ENCODE measurements around the gene LGALS3BP. TPM values are rescaled to one million over a fixed set of nuclear protein-coding genes. Genes with fewer than 3 reads are reported as not detected.

LGALS3BP gene
- total RNA-seq, 1 donor from 2014 or later: 1.3 TPM

- Mint-ChIP-seq H3K4me1 (peaks cover 18% of the 10 kb centered on the region), H3K4me3 (no peak overlapping the region), H3K27me3 (peaks cover 8% of the 10 kb centered on the region), H3K36me3 (ENCODE audit: low read depth) (peaks cover 52% of the 10 kb centered on the region), H3K9me3 (no peaks in the 10 kb centered on the region), H3K27ac (no peak overlapping the region)
- ChIA-PET CTCF (no interaction called here), POLR2A (interaction anchor here (0.6 kb wide), 1 partner anchor 19 kb away, joined by 3 read pairs; the partner anchor contains the start of gene CANT1)
- DNase-seq: no peak
- intact Hi-C loops (cut with micrococcal nuclease): no loop called here
- no peak for ATAC-seq (ENCODE audit: low read depth)
- no peak for TF ChIP-seq CTCF (IDR thresholded peaks at IDR 0.05)
Measured at GRCh38 chr17:78990349-78991016, 10.8 kb upstream of the LGALS3BP start.

- peaks cover 8% of the 10 kb centered on the region for H3K27me3 Mint-ChIP-seq
- intact Hi-C loops (cut with micrococcal nuclease): no loop called here
- no peaks in the 10 kb centered on the region for H3K9me3 Mint-ChIP-seq
- H3K36me3 Mint-ChIP-seq (ENCODE audit: low read depth): peaks cover 34% of the 10 kb centered on the region
- ChIA-PET CTCF (no interaction called here), POLR2A (no interaction called here)
- H3K27ac Mint-ChIP-seq: no peak overlapping the region
- TF ChIP-seq CTCF (IDR thresholded peaks at IDR 0.05): no peak
- no peak overlapping the region for H3K4me3 Mint-ChIP-seq
- DNase-seq (no peak), ATAC-seq (ENCODE audit: low read depth) (no peak)
- peaks cover 17% of the 10 kb centered on the region for H3K4me1 Mint-ChIP-seq
Measured at GRCh38 chr17:78988152-78988551, 8.4 kb upstream of the LGALS3BP start.

GRCh38 chr17:78986649-78987328, 7.1 kb upstream of the LGALS3BP start:
- H3K27ac Mint-ChIP-seq: no peak overlapping the region

DNA sequence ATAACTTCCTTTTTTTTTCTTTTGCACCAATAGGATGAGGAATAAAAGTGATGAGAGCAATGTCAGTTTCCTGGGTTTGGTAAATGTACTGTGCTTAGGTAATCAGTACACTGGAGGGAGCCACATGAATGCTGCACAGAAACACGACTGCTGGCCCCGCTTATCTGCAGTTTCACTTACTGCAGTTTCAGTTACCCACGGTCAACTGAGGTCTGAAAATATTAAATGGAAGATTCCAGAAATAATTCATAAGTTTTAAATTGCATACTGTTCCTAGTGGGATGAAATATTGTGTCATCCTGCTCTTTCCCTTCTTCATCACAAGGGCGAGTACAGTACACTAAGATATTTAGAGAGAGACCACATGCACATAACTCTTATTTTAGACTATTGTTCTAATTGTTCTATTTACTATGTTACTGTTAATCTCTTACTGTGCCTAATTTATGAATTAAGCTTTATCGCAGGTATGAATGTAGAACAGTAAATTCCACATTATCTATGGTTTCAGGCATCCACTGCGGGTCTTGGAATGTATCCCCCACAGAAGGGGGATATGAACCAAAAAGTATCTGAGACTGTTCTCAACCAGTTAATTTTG, 6.4 kb upstream of the LGALS3BP start:
- ChIA-PET POLR2A (no interaction called here), CTCF (interaction anchor here (1.0 to 1.3 kb wide), 2 partner anchors 9 to 15 kb away, joined by 3 read pairs; no protein-coding TSS in a partner anchor)
- H3K4me1 Mint-ChIP-seq: peaks cover 15% of the 10 kb centered on the region
- intact Hi-C loops (cut with micrococcal nuclease): no loop called here
- no peak for TF ChIP-seq CTCF (IDR thresholded peaks at IDR 0.05)
- H3K4me3 Mint-ChIP-seq: no peak overlapping the region
- H3K27ac Mint-ChIP-seq: no peak overlapping the region
- H3K9me3 Mint-ChIP-seq: no peaks in the 10 kb centered on the region
- peaks cover 19% of the 10 kb centered on the region for H3K36me3 Mint-ChIP-seq (ENCODE audit: low read depth)
- no peak for DNase-seq
- ATAC-seq (ENCODE audit: low read depth): peak; percentile 42
- H3K27me3 Mint-ChIP-seq: peaks cover 8% of the 10 kb centered on the region

More at GRCh38 chr17:78986649-78987328, 7.1 kb upstream of the LGALS3BP start:
- H3K4me3 Mint-ChIP-seq: peak overlapping the region; percentile 24
- peaks cover 15% of the 10 kb centered on the region for H3K4me1 Mint-ChIP-seq
- ChIA-PET POLR2A (no interaction called here), CTCF (interaction anchor here (1.0 to 1.3 kb wide), 2 partner anchors 9 to 15 kb away, joined by 3 read pairs; no protein-coding TSS in a partner anchor)
- H3K9me3 Mint-ChIP-seq: no peaks in the 10 kb centered on the region
- intact Hi-C loops (cut with micrococcal nuclease): no loop called here
- H3K36me3 Mint-ChIP-seq (ENCODE audit: low read depth): peaks cover 25% of the 10 kb centered on the region
- ATAC-seq (ENCODE audit: low read depth): no peak
- no peak for TF ChIP-seq CTCF (IDR thresholded peaks at IDR 0.05)
- peaks cover 8% of the 10 kb centered on the region for H3K27me3 Mint-ChIP-seq
- no peak for DNase-seq

DNA sequence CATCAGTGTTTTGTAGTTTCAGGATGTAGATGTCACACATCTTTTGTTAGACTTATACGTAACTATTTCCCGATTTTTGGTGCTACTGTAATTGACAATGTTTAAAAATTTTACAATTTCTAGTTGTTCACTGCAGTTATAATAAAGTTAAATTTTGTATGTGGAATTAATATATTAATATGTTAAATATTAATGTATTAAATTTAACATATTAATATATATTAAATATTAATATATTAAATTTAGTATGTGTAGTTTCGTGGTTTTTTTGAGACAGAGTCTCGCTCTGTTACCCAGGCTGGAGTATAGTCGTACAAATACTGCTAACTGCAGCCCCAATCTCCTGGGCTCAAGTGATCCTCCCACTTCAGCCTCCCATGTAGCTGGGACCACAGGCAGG, 5.7 kb upstream of the LGALS3BP start:
- H3K9me3 Mint-ChIP-seq: no peaks in the 10 kb centered on the region
- peaks cover 8% of the 10 kb centered on the region for H3K27me3 Mint-ChIP-seq
- ChIA-PET CTCF (no interaction called here), POLR2A (no interaction called here)
- no peak overlapping the region for H3K27ac Mint-ChIP-seq
- peaks cover 11% of the 10 kb centered on the region for H3K36me3 Mint-ChIP-seq (ENCODE audit: low read depth)
- no peak for TF ChIP-seq CTCF (IDR thresholded peaks at IDR 0.05)
- peaks cover 15% of the 10 kb centered on the region for H3K4me1 Mint-ChIP-seq
- intact Hi-C loops (cut with micrococcal nuclease): no loop called here
- DNase-seq (no peak), ATAC-seq (ENCODE audit: low read depth) (no peak)
- no peak overlapping the region for H3K4me3 Mint-ChIP-seq

Data from activated B cell treated with CpG ODN at 0.5 μM for 24 hours (primary cell).